GM10266 (cell line): ENCODE results near the gene NPAS3.

Experiments used
- DNase-seq: peaks from one replicate; pipeline ENCODE4 v3.0.0; 2012; ENCODE audit errors: extremely low spot score
- CTCF ChIP-seq: IDR thresholded peaks from 2 replicates; pipeline ENCODE4 v1.5.1; 2012; ENCODE audit warnings: mild to moderate bottlenecking, low read depth; ENCODE audit not compliant: control insufficient read depth, insufficient read depth; ENCODE audit errors: missing control alignments

Gene NPAS3

GRCh38 chr14:33850826-33851225 lies 912.1 kb downstream of the NPAS3 start:
- no peak for DNase-seq
- no peak for TF ChIP-seq CTCF

GRCh38 chr14:33851366-33851765 lies 912.7 kb downstream of the NPAS3 start:
- no peak for DNase-seq
- no peak for TF ChIP-seq CTCF

- no peak for TF ChIP-seq CTCF
- DNase-seq: no peak
These were observed 913.3 kb downstream of the NPAS3 start for GRCh38 chr14:33851931-33852330.
